Vagina (tissue), 2 donors: ENCODE data around the gene EPS8L2.

Experiments
- POLR2A ChIP-seq, 2 donors: fragments of 450-650 bp; IDR thresholded peaks; one replicate each; pipeline ENCODE4 v1.6.1; 2017; ENCODE audit warnings: antibody characterized with exemption in 2 of 2, mild to moderate bottlenecking in 2 of 2, moderate library complexity in 2 of 2
- POLR2AphosphoS5 ChIP-seq, 2 donors: sonication (generic); formaldehyde crosslinking; IDR thresholded peaks; one replicate each; pipeline ENCODE4 v1.9.0; 2017; ENCODE audit warnings: antibody characterized with exemption in 2 of 2, mild to moderate bottlenecking in 2 of 2, low read depth in 1 of 2; ENCODE audit not compliant: insufficient read depth in 1 of 2
- TF ChIP-seq, protein P1 (sequence below), 3 experiments: fragments of 450-650 bp in 2 of 3; fragments of 200-600 bp in 1 of 3; sonication (generic) in 1 of 3; IDR thresholded peaks; one replicate each; pipeline ENCODE4 v1.5.1; 2017 to 2019; ENCODE audit warnings: antibody characterized with exemption in 3 of 3, mild to moderate bottlenecking in 2 of 3, moderate library complexity in 2 of 3

- TF ChIP-seq, protein P1, sequence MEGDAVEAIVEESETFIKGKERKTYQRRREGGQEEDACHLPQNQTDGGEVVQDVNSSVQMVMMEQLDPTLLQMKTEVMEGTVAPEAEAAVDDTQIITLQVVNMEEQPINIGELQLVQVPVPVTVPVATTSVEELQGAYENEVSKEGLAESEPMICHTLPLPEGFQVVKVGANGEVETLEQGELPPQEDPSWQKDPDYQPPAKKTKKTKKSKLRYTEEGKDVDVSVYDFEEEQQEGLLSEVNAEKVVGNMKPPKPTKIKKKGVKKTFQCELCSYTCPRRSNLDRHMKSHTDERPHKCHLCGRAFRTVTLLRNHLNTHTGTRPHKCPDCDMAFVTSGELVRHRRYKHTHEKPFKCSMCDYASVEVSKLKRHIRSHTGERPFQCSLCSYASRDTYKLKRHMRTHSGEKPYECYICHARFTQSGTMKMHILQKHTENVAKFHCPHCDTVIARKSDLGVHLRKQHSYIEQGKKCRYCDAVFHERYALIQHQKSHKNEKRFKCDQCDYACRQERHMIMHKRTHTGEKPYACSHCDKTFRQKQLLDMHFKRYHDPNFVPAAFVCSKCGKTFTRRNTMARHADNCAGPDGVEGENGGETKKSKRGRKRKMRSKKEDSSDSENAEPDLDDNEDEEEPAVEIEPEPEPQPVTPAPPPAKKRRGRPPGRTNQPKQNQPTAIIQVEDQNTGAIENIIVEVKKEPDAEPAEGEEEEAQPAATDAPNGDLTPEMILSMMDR (IDR thresholded peaks at IDR 0.05), result no peak
- TF ChIP-seq POLR2AphosphoS5 (IDR thresholded peaks at IDR 0.05; ENCODE audit: insufficient read depth in 1 of 2, low read depth in 1 of 2) (no peak), POLR2A (IDR thresholded peaks at IDR 0.05) (no peak)
These were observed 19.7 kb downstream of the EPS8L2 start for GRCh38 chr11:725624-726202.
